Measurements from ENCODE around the gene C1orf232. TPM values are rescaled to one million over a fixed set of nuclear protein-coding genes. Genes with fewer than 3 reads are reported as not detected.

C1orf232 gene
- total and polyA plus RNA-seq, 9 of the 15 experiments (the other 6 are each of a cell fraction or from before 2014, with no cell fraction given): not detected

- peak; percentile 88 for TF ChIP-seq ZNF431 (CRISPR knock-in tag; IDR thresholded peaks at IDR 0.05)
- TF ChIP-seq SAP30 (IDR thresholded peaks at IDR 0.05; ENCODE audit: borderline replicate concordance, insufficient read depth, low read depth, low read length, poor library complexity, severe bottlenecking): no peak
- no peak for TF ChIP-seq KLF16 (IDR thresholded peaks at IDR 0.05)
- peak; percentile 57 for TF ChIP-seq ZNF143 (CRISPR knock-in tag; IDR thresholded peaks at IDR 0.05)
- TF ChIP-seq GMEB1 (CRISPR knock-in tag; IDR thresholded peaks at IDR 0.05): peak; percentile 41; the same call in 1 of the 2 replicates
- no peak for TF ChIP-seq STAT5A (IDR thresholded peaks at IDR 0.05; ENCODE audit: borderline replicate concordance, low read length)
- no peak for TF ChIP-seq CHCHD3 (CRISPR knock-in tag; IDR thresholded peaks at IDR 0.05)
- TF ChIP-seq SNIP1 (IDR thresholded peaks at IDR 0.05; ENCODE audit: low read depth): no peak
- no peak for TF ChIP-seq ZNF436 (CRISPR knock-in tag; IDR thresholded peaks at IDR 0.05)
- TF ChIP-seq RBM34 (IDR thresholded peaks at IDR 0.05; ENCODE audit: borderline replicate concordance, insufficient read depth, low read length): 0 out of 2 replicates have a peak, but pooled peaks have one; percentile 63
- peak; percentile 25; the same call in 1 of the 2 replicates for TF ChIP-seq NFRKB (IDR thresholded peaks at IDR 0.05; ENCODE audit: low read depth)
- no peak for TF ChIP-seq MAFK (IDR thresholded peaks at IDR 0.05; ENCODE audit: low read length)
- 0 out of 2 replicates have a peak, but pooled peaks have one; percentile 20 for TF ChIP-seq AFF4 (CRISPR knock-in tag; IDR thresholded peaks at IDR 0.05)
- TF ChIP-seq KLF10 (CRISPR knock-in tag; IDR thresholded peaks at IDR 0.05): peak; percentile 12; the same call in 1 of the 2 replicates
- TF ChIP-seq ZNF212 (CRISPR knock-in tag; IDR thresholded peaks at IDR 0.05): peak; percentile 56; the same call in 1 of the 2 replicates
- TF ChIP-seq SIRT6 (IDR thresholded peaks at IDR 0.05; ENCODE audit: low read depth, low read length): no peak
- no peak for TF ChIP-seq EZH2 (IDR thresholded peaks at IDR 0.05; ENCODE audit: borderline replicate concordance, low read depth, low read length)
- peak; percentile 71; the same call in 1 of the 2 replicates for TF ChIP-seq ZBTB7A (IDR thresholded peaks at IDR 0.05; ENCODE audit: borderline replicate concordance, control insufficient read depth, low read depth, low read length)
- no peak for TF ChIP-seq TSHZ1 (CRISPR knock-in tag; IDR thresholded peaks at IDR 0.05)
Measured at GRCh38 chr1:26161415-26162219, 7.1 kb downstream of the C1orf232 start (continued).
